DND-41 (cell line): ENCODE measurements around the gene STX16.

Experiments
- ATAC-seq: fragments of 200-7000 bp; cut with Tn5 transposase; 3 replicates; pipeline ENCODE4 v1.9.1; 2021; ENCODE audit warnings: low read depth; ENCODE audit not compliant: insufficient read depth
- DNase-seq: peaks from one replicate; pipeline ENCODE4 v3.0.0-alpha.2; 2020
- H2AFZ ChIP-seq: 2 replicates; pipeline ENCODE4 v1.6.0; 2012; ENCODE audit warnings: low read depth, low read length
- H3K27ac ChIP-seq: 2 replicates; pipeline ENCODE4 v1.5.1; 2012; ENCODE audit warnings: low read length, inconsistent platforms
- H3K27me3 ChIP-seq: fragments of 200-600 bp; sonication (generic); 2 replicates; pipeline ENCODE4 v1.6.0; 2012; ENCODE audit warnings: low read length, mild to moderate bottlenecking, inconsistent platforms; ENCODE audit not compliant: insufficient read depth, poor library complexity
- H3K36me3 ChIP-seq: 2 replicates; pipeline ENCODE4 v1.5.1; 2012; ENCODE audit warnings: low read length, inconsistent platforms; ENCODE audit not compliant: insufficient read depth
- H3K4me1 ChIP-seq: 2 replicates; pipeline ENCODE4 v1.5.1; 2012; ENCODE audit warnings: mild to moderate bottlenecking, low read length; ENCODE audit not compliant: insufficient read depth
- H3K4me2 ChIP-seq: 2 replicates; pipeline ENCODE4 v1.6.0; 2012; ENCODE audit warnings: mild to moderate bottlenecking, moderate library complexity, low read length, inconsistent platforms; ENCODE audit not compliant: insufficient read depth
- H3K4me3 ChIP-seq, 2 experiments: fragments of 200-600 bp in 1 of 2; shearing (Covaris generic) in 1 of 2; 2 replicates each; pipeline ENCODE4 v1.5.1; 2012 to 2016; ENCODE audit warnings: inconsistent platforms in 2 of 2, low read length in 2 of 2, mild to moderate bottlenecking in 2 of 2, low read depth in 1 of 2, moderate library complexity in 1 of 2
- H3K79me2 ChIP-seq: 2 replicates; pipeline ENCODE4 v1.6.0; 2012; ENCODE audit warnings: low read length, inconsistent platforms; ENCODE audit not compliant: insufficient read depth
- H3K9ac ChIP-seq: 2 replicates; pipeline ENCODE4 v1.6.0; 2012; ENCODE audit warnings: low read depth, mild to moderate bottlenecking, inconsistent platforms, low read length, moderate library complexity
- H3K9me3 ChIP-seq: 2 replicates; pipeline ENCODE4 v1.5.1; 2012; ENCODE audit warnings: low read length, moderate library complexity, mild to moderate bottlenecking, inconsistent platforms; ENCODE audit not compliant: insufficient read depth, severe bottlenecking
- H4K20me1 ChIP-seq: 2 replicates; pipeline ENCODE4 v1.6.0; 2012; ENCODE audit warnings: low read length; ENCODE audit not compliant: insufficient read depth
- CTCF ChIP-seq: IDR thresholded peaks from 2 replicates; pipeline ENCODE4 v1.5.1; 2012; ENCODE audit warnings: borderline replicate concordance, low read length, moderate library complexity, mild to moderate bottlenecking; ENCODE audit not compliant: poor library complexity, severe bottlenecking; ENCODE audit errors: extremely low read depth
- EZH2 ChIP-seq: IDR thresholded peaks from 3 replicates; pipeline ENCODE4 v1.6.1; 2012; ENCODE audit warnings: borderline replicate concordance, low read depth, mild to moderate bottlenecking, moderate library complexity, low read length, inconsistent platforms; ENCODE audit not compliant: severe bottlenecking

Gene STX16

GRCh38 chr20:58709013-58709702, 58.1 kb downstream of the STX16 start:
- no peak overlapping the region for H3K27ac ChIP-seq
- ATAC-seq (no peak), DNase-seq (no peak)
- H3K79me2 ChIP-seq, result no peaks in the 10 kb centered on the region
- no peaks in the 10 kb centered on the region for H3K4me1 ChIP-seq
- H3K36me3 ChIP-seq, result peaks cover 31% of the 10 kb centered on the region
- peaks cover 4% of the 10 kb centered on the region; the same call in 1 of the 2 replicates for H4K20me1 ChIP-seq
- no peak overlapping the region for H3K4me2 ChIP-seq
- H2AFZ ChIP-seq, result no peak overlapping the region
- H3K9me3 ChIP-seq, result no peaks in the 10 kb centered on the region
- no peak for TF ChIP-seq EZH2
- no peak for TF ChIP-seq CTCF
- no peaks in the 10 kb centered on the region for H3K27me3 ChIP-seq
- H3K9ac ChIP-seq, result no peak overlapping the region
- no peak overlapping the region for H3K4me3 ChIP-seq

- H3K9me3 ChIP-seq, result no peaks in the 10 kb centered on the region
- H3K36me3 ChIP-seq, result peaks cover 28% of the 10 kb centered on the region
- no peak overlapping the region for H3K9ac ChIP-seq
- no peaks in the 10 kb centered on the region for H3K4me1 ChIP-seq
- H3K4me3 ChIP-seq, result no peak overlapping the region
- H3K79me2 ChIP-seq, result no peaks in the 10 kb centered on the region
- TF ChIP-seq EZH2 (no peak), CTCF (no peak)
- no peak overlapping the region for H3K4me2 ChIP-seq
- DNase-seq, result no peak
- no peak overlapping the region for H3K27ac ChIP-seq
- H3K27me3 ChIP-seq, result no peaks in the 10 kb centered on the region
- H2AFZ ChIP-seq, result no peak overlapping the region
- no peak for ATAC-seq
- H4K20me1 ChIP-seq, result peaks cover 4% of the 10 kb centered on the region; the same call in 1 of the 2 replicates
These were observed 58.6 kb downstream of the STX16 start for GRCh38 chr20:58709703-58710039.

GRCh38 chr20:58710481-58711265, 59.6 kb downstream of the STX16 start:
- H3K27ac ChIP-seq, result no peak overlapping the region
- TF ChIP-seq CTCF, result no peak
- TF ChIP-seq EZH2, result no peak
- no peak overlapping the region for H3K4me3 ChIP-seq
- ATAC-seq (no peak), DNase-seq (peak; percentile 3)
- H3K27me3 ChIP-seq, result no peaks in the 10 kb centered on the region
- no peaks in the 10 kb centered on the region for H3K79me2 ChIP-seq
- H3K36me3 ChIP-seq, result peaks cover 23% of the 10 kb centered on the region
- no peak overlapping the region for H3K4me2 ChIP-seq
- peaks cover 4% of the 10 kb centered on the region; the same call in 1 of the 2 replicates for H4K20me1 ChIP-seq
- H3K4me1 ChIP-seq, result no peaks in the 10 kb centered on the region
- H2AFZ ChIP-seq, result no peak overlapping the region
- no peak overlapping the region for H3K9ac ChIP-seq
- H3K9me3 ChIP-seq, result no peaks in the 10 kb centered on the region
